Cerebellar cortex (tissue), 1 donor: ENCODE measurements around the gene SDHAF3.
"Not testable (repeated sequence)": the region's sequence is repeated elsewhere in the genome, so short reads cannot be mapped to it uniquely, and the experiment has no call there.

Experiments used
- DNase-seq: peaks from one replicate; pipeline ENCODE4 v3.0.0-alpha.2; 2015; ENCODE audit warnings: low spot score

SDHAF3 gene

DNA sequence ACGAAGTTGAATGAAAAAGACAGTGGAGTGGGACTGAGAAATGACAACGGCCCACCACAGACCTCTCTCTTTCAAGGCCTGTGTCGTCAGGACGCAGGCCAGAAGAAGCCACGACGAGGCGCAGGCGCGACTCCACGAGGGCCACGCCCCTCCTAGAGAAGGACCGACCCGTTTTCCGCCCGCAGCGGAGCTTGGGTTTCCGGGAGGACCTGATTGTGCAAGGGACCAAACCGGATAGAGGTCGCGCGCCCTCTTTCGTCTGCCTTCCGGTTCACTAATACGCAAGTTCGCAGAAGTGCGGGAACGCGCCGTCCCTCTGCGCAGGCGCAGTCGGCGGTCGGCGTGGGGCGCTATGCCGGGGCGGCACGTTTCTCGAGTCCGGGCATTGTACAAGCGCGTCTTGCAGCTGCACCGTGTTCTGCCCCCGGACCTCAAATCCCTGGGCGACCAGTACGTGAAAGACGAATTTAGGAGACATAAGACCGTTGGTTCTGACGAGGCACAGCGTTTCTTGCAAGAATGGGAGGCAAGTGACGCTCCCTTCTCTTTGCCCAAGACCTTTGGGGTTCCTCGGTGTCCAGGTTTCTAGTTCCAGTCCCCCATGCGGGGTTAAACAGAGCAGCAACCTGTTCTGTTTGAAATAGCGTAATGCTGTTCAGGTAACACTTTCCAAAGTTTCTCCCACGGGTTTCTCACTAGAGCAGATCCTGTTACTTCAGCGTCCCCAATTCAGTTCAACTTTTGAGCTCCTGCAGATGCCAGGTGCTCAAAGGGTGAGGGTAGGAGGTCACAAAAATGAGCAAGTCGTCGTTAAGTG, at the start of gene SDHAF3:
Gene SDHAF3, plus strand, starts transcription at position 327 of the 817 bp plus-strand sequence. Its CDS starts 26 bp downstream, at position 353.
- DNase-seq: peak; percentile 94

GRCh38 chr7:97072025-97072424, 45.5 kb upstream of the SDHAF3 start:
- not testable (repeated sequence) for DNase-seq

- DNase-seq: no peak
Measured at GRCh38 chr7:97075928-97076327, 41.6 kb upstream of the SDHAF3 start.

DNA sequence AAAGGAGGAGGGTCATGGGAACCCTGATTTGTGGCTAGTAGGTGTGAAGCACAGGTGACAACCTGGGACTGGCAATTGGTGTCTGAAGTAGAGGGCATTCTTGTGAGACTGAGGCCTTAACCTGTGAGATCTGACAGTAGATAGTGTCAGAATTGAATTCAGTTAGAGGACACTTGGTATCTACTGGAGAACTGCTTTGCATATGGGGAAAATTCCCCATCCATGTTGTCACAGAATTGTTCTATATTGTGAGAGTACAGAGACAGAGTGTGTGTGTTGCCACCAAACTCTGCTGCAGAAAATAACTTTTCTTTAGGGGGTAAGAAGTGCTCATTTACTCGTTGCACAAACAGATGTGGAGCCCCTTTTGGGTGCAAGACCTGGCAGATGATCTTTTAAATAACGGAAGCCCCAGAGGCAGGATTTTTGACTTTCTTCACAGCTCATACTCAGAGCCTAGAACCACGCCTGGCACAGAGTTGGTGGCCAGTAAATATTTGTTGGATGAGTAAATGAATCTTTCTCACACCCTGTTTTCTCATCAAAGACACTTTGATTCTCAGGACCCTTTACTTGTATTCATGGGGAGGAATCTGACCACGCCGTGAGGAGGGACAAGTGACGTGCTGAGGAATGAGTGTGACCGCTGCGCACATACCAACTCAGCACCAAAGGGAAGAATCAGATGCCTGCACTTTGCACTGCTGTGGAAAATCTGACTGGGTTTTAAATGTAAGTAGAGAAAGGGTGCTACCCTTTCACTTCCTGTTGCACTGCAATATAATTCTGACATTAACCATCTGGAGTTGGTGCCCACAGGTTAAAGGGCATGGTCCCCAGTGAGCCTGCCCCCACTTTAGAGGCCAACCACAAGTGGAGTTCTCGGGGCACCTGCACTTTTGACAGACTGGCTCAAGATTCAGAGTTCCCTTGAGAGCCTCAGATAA, 39.2 kb upstream of the SDHAF3 start:
- no peak for DNase-seq

DNA sequence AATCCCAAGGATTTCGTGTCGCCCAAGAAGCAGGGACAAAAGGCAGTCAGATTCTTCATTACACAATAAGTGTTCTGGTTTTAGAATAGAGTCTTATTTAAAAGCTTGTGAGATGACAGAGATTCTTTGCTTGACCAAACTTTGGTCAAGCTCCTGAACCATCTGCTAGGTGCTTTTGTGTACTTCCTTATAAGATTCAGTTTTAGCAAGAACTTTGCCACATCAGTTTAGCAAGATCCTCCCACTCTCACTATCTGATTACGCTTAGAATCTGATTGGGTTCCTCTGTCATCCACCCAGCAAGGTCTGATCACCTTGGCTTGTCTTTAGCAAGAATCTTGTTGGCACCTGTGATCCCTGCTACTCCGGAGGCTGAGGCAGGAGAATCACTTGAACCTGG, 38.2 kb upstream of the SDHAF3 start:
- no peak for DNase-seq

DNA sequence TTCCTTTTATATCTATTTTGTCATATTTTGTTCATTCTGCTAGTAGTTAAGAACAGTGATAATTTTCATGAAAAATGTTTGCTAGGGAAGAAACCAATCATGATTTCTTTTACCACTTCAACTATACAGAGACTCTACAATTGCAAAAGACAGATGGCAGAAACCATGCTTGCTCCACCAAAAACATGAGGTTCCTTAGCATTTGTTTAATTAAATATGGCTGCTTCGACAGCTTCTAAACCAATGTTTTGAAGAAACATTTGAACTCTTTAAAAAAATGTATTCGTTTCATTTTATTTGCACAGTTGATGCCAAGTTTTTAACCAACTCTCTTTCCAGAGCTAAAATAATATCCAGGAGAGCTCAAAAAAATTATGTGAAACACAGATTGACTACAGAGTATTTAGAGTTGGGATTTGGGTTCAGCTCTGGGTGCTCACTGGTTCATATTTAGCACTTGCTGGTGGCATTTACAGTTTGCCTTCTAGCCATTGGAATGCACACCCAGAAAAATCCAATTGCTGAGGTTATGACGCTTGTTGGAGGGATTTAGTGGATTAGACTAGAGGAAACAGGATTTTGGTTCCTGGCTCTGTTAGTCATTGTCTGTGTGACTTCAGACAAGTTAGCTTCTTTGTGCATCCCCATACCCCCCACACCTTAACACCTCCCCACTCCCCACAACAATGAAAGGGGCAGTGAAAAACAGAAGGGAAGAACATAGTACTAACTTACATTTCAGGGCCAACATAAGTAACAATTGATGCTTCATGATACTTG, 35.8 kb upstream of the SDHAF3 start:
- DNase-seq: no peak

DNA sequence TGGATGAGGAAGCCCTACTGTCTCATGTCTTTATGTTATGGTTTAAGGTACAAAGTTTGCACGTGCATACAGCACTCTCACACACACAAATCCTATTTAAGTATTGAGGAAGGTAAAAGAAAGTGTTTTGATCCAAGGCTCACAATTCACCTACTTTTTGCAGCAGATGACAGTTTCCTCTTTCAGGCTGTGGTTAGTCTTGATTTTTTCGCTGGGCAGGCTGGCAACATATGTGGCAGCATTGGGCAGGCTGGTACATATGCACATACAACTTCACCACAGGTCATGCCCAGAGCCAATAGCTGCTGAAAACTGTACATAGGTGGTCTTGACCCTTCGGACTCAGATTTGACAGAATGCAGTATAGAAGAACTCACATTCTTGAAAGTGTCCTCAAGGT, 29.1 kb upstream of the SDHAF3 start:
- DNase-seq: no peak

DNA sequence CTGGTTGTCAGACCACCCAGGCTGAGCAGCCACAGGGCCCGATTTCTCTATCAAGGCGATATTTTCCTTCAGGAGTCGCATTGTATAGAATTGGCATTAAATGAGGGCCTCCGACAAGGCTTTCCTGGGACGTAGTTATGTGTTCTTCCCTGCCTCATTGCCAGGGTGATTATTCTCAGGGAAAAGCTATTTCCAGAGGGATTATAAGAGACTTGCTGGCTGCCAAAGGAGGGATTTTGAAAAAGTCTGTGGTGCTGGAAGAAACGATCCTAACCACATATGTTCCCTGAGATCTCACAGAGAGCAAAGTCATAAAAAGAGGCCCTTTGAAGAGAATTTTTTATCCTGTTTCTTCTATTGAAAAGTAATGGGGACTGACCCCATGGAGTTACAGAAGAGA, 27.7 kb upstream of the SDHAF3 start:
- DNase-seq: no peak

- DNase-seq: no peak
Measured at GRCh38 chr7:97090761-97091353, 26.6 kb upstream of the SDHAF3 start.

DNA sequence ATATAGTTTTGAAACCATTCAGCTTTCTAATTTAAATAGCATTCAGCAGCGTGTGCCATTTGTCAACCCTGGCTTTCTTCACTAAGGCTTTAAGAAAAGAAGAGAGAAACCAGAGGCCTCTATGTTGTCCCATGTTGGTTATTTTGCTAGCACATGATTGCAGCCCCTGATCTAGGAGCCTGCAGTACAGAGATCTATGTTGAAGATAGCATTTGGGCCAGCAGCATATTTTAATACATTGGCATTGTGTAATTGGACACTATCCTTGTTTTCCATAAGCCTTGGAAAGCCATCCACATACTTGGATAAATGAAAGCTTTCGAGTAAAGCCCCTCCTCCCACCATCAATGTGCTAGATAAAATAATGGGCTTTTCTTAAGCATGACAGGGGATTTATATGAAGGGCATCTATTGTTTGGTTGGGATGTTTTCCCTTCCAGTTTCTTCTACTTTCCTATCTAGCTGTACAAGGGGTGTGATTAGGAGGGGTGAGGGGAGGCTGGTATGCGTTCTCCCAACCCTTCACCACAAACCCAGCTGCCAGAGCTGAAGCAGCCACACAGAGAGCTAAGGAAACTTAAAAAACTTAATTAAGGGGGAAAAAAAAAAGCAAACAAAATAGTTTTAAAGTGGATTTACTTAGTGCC, 23.1 kb upstream of the SDHAF3 start:
- DNase-seq: no peak

GRCh38 chr7:97096037-97096436, 21.5 kb upstream of the SDHAF3 start:
- DNase-seq: no peak

GRCh38 chr7:97096661-97097060, 20.8 kb upstream of the SDHAF3 start:
- no peak for DNase-seq

DNA sequence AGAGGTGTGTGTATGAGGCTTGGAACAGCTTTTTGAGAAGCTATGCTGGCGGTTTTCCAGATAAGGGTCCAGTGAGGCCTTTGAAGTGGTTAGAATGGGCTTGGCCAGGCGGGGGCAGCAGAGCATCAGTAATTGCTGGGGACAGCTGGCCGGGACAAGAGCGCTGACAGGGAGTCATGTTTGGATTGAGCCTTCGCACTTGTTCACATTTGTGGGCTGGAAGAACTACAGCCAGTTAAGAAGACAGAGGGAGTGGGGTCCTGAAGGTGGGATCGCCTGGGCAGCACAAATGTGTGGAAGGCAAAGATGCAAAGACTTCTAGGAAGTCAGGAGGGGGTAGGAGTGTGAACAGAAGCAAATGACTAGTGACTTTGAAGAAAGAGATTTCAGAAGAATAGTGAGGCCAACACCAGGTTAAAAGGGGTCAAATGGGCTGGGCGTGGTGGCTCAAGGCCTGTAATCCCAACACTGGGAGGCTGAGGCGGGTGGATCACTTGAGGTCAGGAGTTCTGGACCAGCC, 12.7 kb upstream of the SDHAF3 start:
- DNase-seq: peak; percentile 71

DNA sequence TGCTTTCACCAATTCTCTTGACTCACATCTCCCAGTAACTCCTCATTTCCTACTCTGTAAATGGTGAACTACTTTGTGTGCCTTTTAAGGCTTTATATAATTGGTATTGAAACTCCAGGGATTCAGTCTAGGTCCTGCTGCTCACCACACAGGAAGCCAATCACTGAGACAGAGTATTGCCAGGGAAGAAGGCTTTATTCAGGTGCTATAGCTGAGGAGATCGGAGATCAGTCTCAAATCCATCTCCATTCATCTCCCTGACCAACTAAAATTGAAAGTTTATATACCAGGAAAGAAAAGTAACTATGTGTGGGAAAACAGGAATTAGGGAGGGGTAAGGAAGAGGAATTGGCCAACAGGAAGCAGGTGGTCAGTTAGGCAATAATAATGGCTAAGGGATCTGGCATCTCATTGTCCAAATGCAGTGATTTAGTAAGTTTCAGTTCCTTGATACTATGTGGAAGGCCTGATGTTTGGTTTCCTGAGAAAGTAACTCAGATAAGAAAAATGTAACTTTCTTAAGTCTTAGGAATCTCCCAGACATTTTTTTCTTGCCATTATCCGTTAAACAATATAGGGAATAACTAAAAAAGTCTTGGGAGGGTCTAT, 10.2 kb upstream of the SDHAF3 start:
- DNase-seq: no peak

GRCh38 chr7:97116308-97116707, 1.2 kb upstream of the SDHAF3 start:
- DNase-seq: no peak

GRCh38 chr7:97117035-97117371, 495 bp upstream of the SDHAF3 start:
- DNase-seq: no peak

DNA sequence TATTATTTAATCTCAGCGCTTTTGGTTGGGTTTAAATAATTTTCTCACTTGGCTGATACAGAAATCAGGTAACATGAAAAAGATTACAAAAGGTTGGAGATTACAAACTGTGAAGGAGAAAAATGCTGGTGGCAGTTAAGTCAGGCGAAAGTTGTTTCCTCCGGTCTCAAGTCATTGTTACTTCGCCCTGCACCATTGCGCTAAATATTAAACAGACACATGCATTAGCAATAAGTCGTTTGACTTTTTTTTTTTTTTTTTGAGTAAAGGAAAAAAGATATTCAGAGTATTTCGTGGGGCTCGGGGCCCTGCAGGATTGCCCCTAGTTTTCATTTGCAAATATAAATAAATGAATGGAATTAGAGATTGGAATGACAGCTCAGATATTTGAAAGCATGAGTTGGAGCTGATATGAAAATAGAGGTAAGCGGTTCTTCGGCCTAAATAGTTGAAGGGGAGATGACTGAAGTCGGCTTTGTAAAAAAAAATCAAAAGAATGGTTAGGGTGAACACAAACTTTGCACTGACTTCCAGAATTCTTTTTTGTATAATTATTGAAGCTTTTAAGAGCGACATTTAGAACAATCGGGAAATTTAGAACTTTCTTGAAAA, 914 bp downstream of the SDHAF3 start:
- DNase-seq: peak; percentile 19

DNA sequence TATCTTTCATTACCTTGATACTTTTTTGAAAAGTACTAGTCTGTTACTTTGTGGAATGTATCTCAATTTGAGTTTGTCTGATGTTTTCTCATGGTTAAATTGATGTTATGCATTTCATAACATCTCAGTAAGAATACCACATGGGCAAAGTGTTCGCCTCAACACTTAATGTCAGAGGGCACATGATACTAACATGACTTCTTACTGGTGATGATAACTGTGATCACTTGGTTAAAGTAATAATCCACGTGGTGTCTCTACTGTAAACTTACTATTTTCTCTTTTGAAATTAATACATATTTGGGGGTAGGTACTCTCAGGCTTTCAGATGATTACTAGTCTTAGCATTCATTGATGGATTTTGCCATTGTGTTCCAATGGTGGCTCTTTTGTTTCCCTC, 2.2 kb downstream of the SDHAF3 start:
- DNase-seq: no peak

- DNase-seq: no peak
Measured at GRCh38 chr7:97120713-97121457, 3.4 kb downstream of the SDHAF3 start.

- not testable (repeated sequence) for DNase-seq
Measured at GRCh38 chr7:97123115-97123514, 5.6 kb downstream of the SDHAF3 start.
